Measurements from ENCODE around the gene RASSF10. TPM values are rescaled to one million over a fixed set of nuclear protein-coding genes. Genes with fewer than 3 reads are reported as not detected.

RASSF10 gene
- total RNA-seq, 1 donor from 2014 or later: 2.0 TPM

DNA sequence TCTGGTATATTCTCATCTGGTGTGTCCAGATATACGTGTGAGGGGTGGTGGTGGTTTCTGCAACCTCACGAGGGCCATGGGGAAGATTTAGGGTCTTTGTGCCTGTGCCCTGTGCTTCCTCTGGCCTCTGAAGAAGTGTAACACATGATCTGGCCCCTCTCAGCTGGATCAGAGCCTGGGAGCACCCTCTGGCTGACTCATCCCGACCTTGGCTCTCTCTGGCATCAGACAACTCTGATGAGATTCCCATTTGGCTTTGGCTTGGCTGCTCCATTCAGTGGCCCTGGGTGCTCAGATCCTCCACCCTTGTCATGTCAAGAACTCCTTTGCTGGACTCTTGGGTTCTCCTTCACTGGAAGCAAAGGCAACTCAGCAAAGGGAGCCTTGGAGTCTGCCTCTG, 45.2 kb downstream of the RASSF10 start:
- FAIRE-seq: no peak
- Mint-ChIP-seq H3K27me3 (ENCODE audit: low read depth, unreplicated experiment) (no peaks in the 10 kb centered on the region), H3K4me1 (ENCODE audit: low read depth, unreplicated experiment) (peaks cover 10% of the 10 kb centered on the region), H3K27ac (ENCODE audit: unreplicated experiment) (no peak overlapping the region), H3K4me3 (ENCODE audit: unreplicated experiment) (no peak overlapping the region), H3K9me3 (ENCODE audit: unreplicated experiment) (peaks cover 4% of the 10 kb centered on the region), H3K36me3 (ENCODE audit: low read depth, unreplicated experiment) (peaks cover 2% of the 10 kb centered on the region)
- H3K27ac ChIP-seq (ENCODE audit: low read depth, low read length): no peak overlapping the region
- no peak for DNase-seq (ENCODE audit: low read depth)
- no peak for TF ChIP-seq EZH2 (IDR thresholded peaks at IDR 0.05; ENCODE audit: insufficient read depth, low read length)
- TF ChIP-seq, protein P1, sequence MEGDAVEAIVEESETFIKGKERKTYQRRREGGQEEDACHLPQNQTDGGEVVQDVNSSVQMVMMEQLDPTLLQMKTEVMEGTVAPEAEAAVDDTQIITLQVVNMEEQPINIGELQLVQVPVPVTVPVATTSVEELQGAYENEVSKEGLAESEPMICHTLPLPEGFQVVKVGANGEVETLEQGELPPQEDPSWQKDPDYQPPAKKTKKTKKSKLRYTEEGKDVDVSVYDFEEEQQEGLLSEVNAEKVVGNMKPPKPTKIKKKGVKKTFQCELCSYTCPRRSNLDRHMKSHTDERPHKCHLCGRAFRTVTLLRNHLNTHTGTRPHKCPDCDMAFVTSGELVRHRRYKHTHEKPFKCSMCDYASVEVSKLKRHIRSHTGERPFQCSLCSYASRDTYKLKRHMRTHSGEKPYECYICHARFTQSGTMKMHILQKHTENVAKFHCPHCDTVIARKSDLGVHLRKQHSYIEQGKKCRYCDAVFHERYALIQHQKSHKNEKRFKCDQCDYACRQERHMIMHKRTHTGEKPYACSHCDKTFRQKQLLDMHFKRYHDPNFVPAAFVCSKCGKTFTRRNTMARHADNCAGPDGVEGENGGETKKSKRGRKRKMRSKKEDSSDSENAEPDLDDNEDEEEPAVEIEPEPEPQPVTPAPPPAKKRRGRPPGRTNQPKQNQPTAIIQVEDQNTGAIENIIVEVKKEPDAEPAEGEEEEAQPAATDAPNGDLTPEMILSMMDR (IDR thresholded peaks at IDR 0.05; ENCODE audit: insufficient read depth, low read depth, low read length): no peak
- no peaks in the 10 kb centered on the region for H3K79me2 ChIP-seq (ENCODE audit: insufficient read depth, low read length)
- H3K36me3 ChIP-seq (ENCODE audit: insufficient read depth, low read length): no peaks in the 10 kb centered on the region
- H3K4me2 ChIP-seq (ENCODE audit: low read length): no peak overlapping the region
- no peaks in the 10 kb centered on the region for H3K9me3 ChIP-seq (ENCODE audit: insufficient read depth, low read depth, low read length)
- no peaks in the 10 kb centered on the region for H3K27me3 ChIP-seq (ENCODE audit: insufficient read depth, low read length)
- no peak overlapping the region for H3K9ac ChIP-seq (ENCODE audit: low read length)
- no peaks in the 10 kb centered on the region for H3K4me1 ChIP-seq (ENCODE audit: insufficient read depth, low read length)
- H4K20me1 ChIP-seq (ENCODE audit: insufficient read depth, low read length): no peaks in the 10 kb centered on the region
- H3K4me3 ChIP-seq (ENCODE audit: insufficient read depth, low read depth, low read length): no peak overlapping the region
- H2AFZ ChIP-seq (ENCODE audit: low read depth, low read length): no peak overlapping the region

GRCh38 chr11:13055200-13055599, 46.1 kb downstream of the RASSF10 start:
- Histone ChIP-seq H3K9me3 (ENCODE audit: insufficient read depth, low read depth, low read length) (no peaks in the 10 kb centered on the region), H4K20me1 (ENCODE audit: insufficient read depth, low read length) (no peaks in the 10 kb centered on the region), H3K4me3 (ENCODE audit: insufficient read depth, low read depth, low read length) (no peak overlapping the region), H3K9ac (ENCODE audit: low read length) (no peak overlapping the region), H3K27ac (ENCODE audit: low read depth, low read length) (no peak overlapping the region), H3K27me3 (ENCODE audit: insufficient read depth, low read length) (no peaks in the 10 kb centered on the region), H3K79me2 (ENCODE audit: insufficient read depth, low read length) (no peaks in the 10 kb centered on the region), H3K4me2 (ENCODE audit: low read length) (no peak overlapping the region), H3K36me3 (ENCODE audit: insufficient read depth, low read length) (no peaks in the 10 kb centered on the region), H2AFZ (ENCODE audit: low read depth, low read length) (no peak overlapping the region), H3K4me1 (ENCODE audit: insufficient read depth, low read length) (no peaks in the 10 kb centered on the region)
- Mint-ChIP-seq H3K27me3 (ENCODE audit: low read depth, unreplicated experiment) (no peaks in the 10 kb centered on the region), H3K9me3 (ENCODE audit: unreplicated experiment) (no peaks in the 10 kb centered on the region), H3K4me3 (ENCODE audit: unreplicated experiment) (no peak overlapping the region), H3K27ac (ENCODE audit: unreplicated experiment) (no peak overlapping the region), H3K4me1 (ENCODE audit: low read depth, unreplicated experiment) (peaks cover 10% of the 10 kb centered on the region), H3K36me3 (ENCODE audit: low read depth, unreplicated experiment) (peaks cover 2% of the 10 kb centered on the region)
- DNase-seq (ENCODE audit: low read depth) (no peak), FAIRE-seq (no peak)
- TF ChIP-seq, protein P1 (IDR thresholded peaks at IDR 0.05; ENCODE audit: insufficient read depth, low read depth, low read length): no peak
- TF ChIP-seq EZH2 (IDR thresholded peaks at IDR 0.05; ENCODE audit: insufficient read depth, low read length): no peak

DNA sequence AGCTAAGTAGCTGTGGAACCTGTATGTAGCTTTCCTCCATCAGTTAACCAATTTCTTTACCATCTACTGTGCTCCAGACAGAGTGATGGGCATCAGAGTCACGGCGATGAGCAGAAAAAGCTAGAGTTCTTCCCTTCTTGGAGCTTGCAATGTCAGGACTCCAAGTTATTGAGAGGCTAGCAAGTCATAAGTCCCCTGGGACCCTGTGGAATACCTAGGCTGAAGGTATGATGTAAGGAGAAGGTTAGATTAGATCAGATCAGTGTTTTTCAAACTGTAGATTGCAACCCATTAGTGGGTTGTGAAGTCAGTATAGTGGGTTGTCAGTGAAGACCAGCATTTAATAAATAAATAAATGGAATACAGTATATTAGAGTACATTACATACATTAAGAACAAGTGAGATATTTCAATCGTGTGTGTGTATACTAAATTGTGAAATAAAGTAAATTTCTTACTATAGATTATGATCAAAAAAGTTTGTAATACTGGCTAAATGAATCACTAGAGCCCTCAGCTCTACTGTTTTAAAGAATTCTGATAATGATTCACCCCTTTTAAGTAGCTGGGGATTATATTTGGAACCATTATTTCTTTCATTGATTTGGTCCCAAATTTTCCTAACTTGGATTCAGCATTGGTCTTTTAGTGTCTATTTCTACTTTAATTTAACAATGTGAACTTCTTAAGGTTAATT, 52.3 kb downstream of the RASSF10 start:
- Mint-ChIP-seq H3K4me3 (ENCODE audit: unreplicated experiment) (no peak overlapping the region), H3K4me1 (ENCODE audit: low read depth, unreplicated experiment) (no peaks in the 10 kb centered on the region), H3K36me3 (ENCODE audit: low read depth, unreplicated experiment) (no peaks in the 10 kb centered on the region), H3K9me3 (ENCODE audit: unreplicated experiment) (peaks cover 4% of the 10 kb centered on the region), H3K27ac (ENCODE audit: unreplicated experiment) (no peak overlapping the region), H3K27me3 (ENCODE audit: low read depth, unreplicated experiment) (peaks cover 15% of the 10 kb centered on the region)
- Histone ChIP-seq H3K4me1 (ENCODE audit: insufficient read depth, low read length) (no peaks in the 10 kb centered on the region), H3K27me3 (ENCODE audit: insufficient read depth, low read length) (peaks cover 11% of the 10 kb centered on the region), H3K36me3 (ENCODE audit: insufficient read depth, low read length) (no peaks in the 10 kb centered on the region), H3K79me2 (ENCODE audit: insufficient read depth, low read length) (no peaks in the 10 kb centered on the region), H4K20me1 (ENCODE audit: insufficient read depth, low read length) (no peaks in the 10 kb centered on the region), H3K9ac (ENCODE audit: low read length) (no peak overlapping the region), H3K4me2 (ENCODE audit: low read length) (no peak overlapping the region), H2AFZ (ENCODE audit: low read depth, low read length) (no peak overlapping the region), H3K9me3 (ENCODE audit: insufficient read depth, low read depth, low read length) (no peaks in the 10 kb centered on the region), H3K27ac (ENCODE audit: low read depth, low read length) (no peak overlapping the region), H3K4me3 (ENCODE audit: insufficient read depth, low read depth, low read length) (no peak overlapping the region)
- DNase-seq (ENCODE audit: low read depth): no peak
- no peak for FAIRE-seq
- no peak for TF ChIP-seq EZH2 (IDR thresholded peaks at IDR 0.05; ENCODE audit: insufficient read depth, low read length)
- TF ChIP-seq, protein P1 (IDR thresholded peaks at IDR 0.05; ENCODE audit: insufficient read depth, low read depth, low read length): no peak
